ENCODE results near the gene LIG3.
"Not testable (repeated sequence)": the region's sequence is repeated elsewhere in the genome, so short reads cannot be mapped to it uniquely, and the experiment has no call there.

LIG3 gene

DNA sequence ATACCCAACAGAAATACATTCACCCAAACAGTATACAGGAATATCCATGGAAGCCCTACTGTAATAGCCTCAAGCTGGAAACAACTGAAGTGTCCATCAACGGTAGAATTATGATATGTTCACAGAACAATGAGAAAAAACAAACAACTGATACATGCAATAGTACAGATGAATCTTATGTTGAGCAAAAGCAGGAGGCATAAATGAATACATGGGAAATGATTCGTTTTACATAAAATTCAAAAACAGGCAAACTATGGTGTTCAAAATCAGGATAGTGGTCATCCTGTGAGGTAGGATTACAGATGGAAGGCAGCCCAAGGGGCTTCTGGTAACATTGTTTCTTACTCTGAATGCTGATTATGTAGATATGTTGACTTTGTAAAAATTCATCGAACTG lies 58.1 kb downstream of the LIG3 start:
- no peak for DNase-seq (ENCODE audit: low read depth in 2 of 3, low spot score in 1 of 3)

DNA sequence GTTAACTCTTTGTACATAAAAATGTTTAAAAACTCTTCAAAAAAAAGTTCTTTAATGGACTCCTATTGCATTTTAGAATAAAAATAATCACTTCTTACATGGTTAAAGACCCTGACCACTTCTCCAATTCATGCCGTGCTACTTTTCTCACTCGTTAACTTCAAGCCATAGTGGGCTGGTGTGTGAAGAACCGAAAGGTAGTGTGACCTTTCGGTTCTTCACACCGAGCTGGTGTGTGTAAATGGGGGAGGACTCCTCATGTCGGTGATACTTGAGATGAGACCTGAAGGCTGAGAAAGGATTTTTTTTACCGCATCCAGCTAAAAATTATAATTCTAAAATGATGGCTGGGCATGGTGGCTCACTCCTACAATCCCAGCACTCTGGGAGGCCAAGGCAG lies 61.1 kb downstream of the LIG3 start:
- no peak for DNase-seq (ENCODE audit: low read depth in 2 of 3, low spot score in 1 of 3)

DNA sequence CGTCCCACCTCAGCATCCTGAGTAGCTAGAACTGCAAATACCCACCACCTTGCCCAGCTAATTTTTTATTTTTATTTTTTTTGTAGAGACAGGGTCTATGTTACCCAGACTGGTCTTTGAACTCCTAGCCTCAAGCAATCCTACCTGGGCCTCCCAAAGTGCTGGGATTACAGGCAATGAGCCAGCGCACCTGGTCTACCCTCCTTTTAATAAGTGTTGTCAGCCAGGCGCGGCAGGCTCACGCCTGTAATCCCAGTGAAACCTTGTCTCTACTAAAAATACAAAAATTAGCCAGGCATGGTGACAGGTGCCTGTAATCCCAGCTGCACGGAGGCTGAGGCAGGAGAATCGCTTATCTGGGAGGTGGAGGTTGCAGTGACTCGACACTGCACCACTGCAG lies 63.9 kb downstream of the LIG3 start:
- no peak for DNase-seq (ENCODE audit: low read depth in 2 of 3, low spot score in 1 of 3)

DNA sequence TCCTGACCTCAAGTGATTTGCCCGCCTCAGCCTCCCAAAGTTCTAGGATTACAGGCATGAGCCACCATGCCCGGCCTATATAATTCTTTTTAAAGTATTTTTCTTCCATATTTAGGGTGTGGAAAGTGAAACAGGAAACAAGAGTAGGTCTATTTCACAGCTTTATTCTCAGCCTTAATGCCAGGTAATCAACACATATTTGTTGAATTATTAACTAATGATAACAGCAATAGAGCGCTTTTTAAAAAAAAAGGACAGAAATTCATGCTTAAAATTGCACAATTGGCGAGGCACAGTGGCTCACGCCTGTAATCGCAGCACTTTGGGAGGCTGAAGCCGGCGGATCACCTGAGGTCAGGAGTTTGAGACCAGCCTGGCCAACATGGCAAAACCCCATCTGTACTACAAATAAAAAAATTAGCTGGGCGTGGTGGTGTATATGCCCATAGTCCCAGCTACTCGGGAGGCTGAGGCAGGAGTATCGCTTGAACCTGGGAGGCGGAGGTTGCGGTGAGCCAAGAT lies 65.2 kb downstream of the LIG3 start:
- not testable (repeated sequence) for DNase-seq (ENCODE audit: low read depth in 2 of 3, low spot score in 1 of 3)

DNA sequence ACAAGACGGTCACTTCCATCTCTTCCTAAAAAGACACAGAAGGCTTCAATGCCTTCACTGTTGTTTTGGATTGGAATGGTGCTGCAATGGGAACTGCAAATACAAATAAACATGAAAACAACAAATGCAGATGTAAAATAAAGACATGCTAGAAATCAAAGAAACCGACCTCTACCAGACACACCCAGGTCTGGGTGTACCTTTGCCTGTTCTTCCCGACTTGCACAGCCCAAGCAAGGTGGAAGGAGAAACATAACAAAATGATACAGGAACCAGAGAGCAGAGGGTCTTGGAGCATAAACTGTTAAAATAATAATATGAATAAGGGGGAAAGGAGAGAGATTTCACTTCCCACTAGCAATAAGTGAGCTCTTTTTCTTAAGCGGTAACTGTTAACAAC lies 65.9 kb downstream of the LIG3 start:
- DNase-seq (ENCODE audit: low read depth in 2 of 3, low spot score in 1 of 3) = no peak

DNA sequence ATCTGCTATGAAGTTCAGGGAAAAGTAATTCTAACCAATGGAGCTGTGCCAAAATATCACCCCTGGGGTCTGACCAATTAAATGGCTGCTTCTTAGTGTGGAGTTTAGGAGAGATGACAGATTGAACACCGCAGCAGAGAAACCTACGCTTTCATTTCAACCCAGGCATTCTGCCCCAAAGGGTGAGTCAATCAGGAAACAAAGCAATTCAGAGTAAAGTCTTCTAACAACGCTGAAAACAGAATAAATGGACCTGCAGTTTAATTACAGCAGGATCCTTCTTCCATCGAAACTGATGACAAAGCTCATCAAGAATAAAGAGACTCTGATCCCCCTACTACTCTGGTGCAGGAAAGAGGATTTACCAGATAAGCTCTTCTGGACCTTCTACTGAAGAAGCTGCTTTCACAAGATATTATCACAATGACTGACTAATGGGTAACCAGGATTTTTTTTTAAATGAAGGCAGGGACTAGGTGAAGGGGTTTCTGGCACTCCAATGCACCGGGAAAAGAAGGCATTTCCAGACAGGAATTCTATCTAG lies 66.5 kb downstream of the LIG3 start:
- DNase-seq (ENCODE audit: low read depth in 2 of 3, low spot score in 1 of 3) = peak; percentile 34 to 63 (median 61)

DNA sequence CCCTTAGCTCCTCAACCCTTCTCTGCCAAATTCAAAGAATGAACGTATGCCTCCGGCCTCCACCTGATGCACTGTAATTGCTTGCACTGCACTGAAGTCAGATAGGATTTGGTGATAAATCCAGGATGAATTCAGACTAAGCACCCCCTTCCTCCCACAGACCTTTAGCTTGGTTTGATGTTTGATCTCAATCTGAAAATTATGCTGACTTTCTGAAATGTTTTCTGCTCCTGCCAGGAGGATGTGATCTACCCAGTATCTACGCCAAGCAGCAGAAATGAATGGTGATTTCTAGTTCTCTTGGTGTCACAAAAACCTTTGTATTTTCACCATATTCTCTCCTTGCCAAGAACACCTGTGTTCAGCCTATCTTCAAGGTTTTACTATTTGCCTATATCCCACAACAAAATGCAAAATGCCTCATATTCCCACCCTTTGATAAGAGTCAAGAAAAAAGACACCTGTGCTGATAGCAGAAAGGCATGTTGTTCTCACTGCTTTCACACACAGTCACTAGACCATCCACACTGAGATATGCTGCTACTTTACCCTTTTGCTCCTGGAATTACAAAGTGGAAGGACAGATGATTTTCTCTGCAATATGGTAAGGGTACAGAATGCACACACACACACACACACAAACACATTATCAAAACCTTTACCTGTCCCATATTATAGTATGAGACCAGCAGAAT lies 68.5 kb downstream of the LIG3 start:
- DNase-seq (ENCODE audit: low read depth in 2 of 3, low spot score in 1 of 3) = no peak

DNA sequence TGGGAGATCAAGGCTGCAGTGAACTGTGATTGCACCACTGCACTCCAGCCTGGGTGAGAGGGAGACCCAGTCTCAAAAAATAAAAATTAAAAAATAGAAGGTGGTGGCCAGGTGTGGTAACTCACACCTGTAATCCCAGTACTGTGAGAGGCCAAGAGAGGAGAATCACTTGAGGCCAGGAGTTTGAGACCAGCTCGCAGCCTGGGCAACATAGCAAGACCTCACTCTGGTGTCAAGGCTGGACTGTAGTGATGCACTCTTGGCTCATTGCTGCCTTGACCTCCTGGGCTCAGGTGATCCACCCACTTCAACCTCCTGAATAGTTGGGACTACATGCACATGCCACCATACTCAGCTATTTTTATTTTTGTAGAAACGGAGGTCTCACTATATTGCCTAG lies 69.9 kb downstream of the LIG3 start:
- no peak for DNase-seq (ENCODE audit: low read depth in 2 of 3, low spot score in 1 of 3)

DNA sequence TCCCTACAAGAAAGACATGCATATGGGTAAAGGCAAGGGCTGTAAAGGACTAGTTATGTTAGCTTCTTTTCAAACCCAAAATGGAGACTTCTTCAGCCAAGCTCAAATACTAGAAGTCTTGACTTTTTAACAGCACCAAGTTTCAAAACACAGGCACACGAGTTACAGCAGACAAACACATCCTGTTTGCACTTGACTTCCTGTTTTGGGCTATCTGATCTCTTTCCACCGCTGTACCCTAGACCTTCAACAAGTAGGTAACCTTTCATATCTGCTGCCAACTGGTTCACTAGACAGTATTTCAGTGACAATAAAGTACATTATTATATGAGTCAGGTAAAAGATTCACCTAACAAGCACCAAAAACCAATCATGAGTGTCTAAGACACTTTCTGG lies 70.9 kb downstream of the LIG3 start:
- no peak for DNase-seq (ENCODE audit: low read depth in 2 of 3, low spot score in 1 of 3)

DNA sequence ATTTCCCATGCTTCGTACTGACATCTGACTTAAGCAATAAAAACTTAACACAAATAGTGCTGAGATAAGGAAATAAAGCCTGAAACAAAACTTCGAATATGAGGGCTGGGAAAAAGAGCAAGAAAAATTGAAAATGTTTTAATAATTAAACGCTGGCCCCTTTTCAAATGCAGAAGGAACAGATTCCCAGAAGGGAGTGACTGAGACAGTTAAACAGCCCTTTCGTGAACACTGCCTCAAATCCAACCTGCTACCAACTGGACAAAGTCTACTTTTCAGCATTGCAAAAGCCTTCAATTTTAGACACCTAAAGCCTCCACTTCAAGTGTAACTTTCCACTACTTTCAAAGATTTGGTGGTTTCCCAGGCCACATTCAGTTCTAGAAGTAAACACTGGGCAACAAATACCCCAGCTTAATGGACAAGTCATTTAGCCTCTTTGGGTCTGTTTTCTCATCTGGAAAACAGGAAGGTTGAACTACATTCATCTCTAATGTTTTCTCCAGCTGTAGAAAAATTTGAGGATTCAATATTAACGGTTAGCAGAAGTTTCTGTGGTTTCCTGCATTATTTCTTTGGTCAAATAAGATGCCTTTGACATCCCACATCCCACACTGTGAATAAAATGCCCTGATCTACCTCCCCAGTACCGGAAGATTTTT lies 71.4 kb downstream of the LIG3 start:
- no peak for DNase-seq (ENCODE audit: low read depth in 2 of 3, low spot score in 1 of 3)

DNA sequence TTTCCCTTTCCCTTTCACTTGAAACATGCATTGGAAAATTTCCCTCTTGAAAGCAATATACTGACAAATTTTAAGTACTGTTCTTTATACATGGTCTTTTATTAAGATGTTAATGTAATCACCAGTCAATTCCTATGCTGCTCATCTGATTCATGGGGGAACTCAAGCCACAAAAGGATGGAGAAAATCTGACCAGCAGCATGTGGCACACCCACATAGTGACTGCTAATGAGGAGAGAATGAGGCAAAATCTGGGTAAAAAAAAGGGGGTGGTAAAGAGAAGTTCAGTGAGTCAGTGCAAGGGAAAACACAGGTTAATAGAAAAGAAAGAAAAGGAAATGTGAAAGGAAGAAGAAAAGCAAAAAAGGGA lies 71.9 kb downstream of the LIG3 start:
- no peak for DNase-seq (ENCODE audit: low read depth in 2 of 3, low spot score in 1 of 3)

DNA sequence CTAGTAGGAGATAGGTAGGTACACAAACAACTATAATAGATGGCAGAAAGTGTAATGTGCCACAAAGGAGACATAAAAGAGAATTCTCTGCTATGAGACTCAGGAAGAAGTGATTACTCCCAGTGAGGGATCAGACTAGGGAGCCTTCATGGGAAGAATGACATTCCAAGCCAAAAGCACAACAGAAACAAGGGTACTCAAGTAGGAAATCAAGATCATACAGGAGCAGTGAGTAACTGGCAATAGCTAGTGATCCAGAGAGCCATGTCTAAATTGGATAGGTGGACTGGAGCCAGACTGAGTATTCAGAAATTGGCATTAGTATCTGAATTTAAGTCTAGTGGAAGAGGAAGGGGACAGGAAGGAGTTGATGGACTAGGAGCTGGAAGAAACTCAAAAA lies 72.5 kb downstream of the LIG3 start:
- DNase-seq (ENCODE audit: low read depth in 2 of 3, low spot score in 1 of 3) = no peak

DNA sequence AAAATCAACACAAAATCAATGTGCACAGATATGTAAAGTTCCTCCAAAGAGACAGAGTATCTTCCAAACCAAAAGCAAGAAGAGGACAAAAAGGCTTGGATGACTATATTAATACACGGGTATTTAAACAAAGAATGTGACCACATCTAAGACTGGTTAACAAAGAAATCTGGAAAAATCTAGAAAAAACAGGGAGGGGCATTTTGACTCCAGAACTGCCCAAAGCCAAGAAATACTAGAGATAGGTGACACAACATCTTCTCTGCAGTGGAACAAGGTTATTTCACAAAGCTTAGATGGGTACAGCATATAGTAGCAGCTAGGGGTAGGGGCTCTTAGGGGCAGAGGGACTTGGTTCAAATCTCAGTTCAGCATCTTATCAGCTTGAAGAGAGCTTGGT lies 72.9 kb downstream of the LIG3 start:
- no peak for DNase-seq (ENCODE audit: low read depth in 2 of 3, low spot score in 1 of 3)

DNA sequence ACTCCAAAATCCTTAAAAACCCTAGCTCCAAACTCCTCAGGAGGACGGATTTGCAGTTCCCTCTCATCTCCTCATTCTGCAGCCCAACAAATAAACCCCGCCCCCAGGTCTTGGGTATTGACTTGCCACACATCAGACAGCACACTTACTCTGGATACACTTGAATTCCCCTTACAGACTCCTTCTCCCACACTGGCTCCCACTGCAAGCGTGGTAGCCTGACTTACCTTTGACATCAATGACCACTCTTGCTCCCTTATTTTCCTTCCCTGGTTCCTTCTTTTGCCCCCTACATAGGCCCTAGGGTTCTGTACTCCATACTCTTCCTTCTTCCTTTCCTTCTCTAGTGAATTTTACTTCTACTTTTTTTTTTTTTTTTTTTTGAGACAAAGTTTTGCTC lies 75.7 kb downstream of the LIG3 start:
- DNase-seq (ENCODE audit: low read depth in 2 of 3, low spot score in 1 of 3) = no peak

DNA sequence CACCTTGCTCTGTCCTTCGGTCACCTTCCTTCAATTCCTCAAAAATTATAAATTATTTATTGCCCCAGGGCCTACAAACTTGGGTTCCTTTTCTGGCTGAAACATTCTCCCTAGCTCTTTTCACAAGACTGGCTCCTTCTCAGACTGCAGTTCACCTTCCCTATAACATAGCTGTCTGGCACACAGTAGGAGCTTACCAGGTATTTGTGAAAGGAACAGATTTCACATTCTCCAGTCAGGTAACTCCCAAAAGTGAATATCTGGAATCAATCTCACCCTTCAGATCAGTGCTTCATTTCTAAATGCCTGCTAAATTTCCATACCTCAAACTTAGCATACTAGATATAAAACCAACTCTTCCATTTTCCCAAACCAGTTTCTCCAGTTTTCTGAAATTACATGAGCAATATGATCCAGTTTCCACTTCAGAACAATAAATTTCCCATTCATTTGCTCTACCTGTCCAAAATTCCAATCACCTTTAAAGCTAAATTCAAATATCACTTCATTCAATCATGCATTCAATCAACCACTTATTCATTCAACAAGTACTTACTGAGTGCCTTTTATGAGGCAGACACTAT lies 77.1 kb downstream of the LIG3 start:
- no peak for DNase-seq (ENCODE audit: low read depth in 2 of 3, low spot score in 1 of 3)
